Endothelial cell of umbilical vein (primary cell): Measurements from ENCODE around the gene RASSF9. TPM values are rescaled to one million over a fixed set of nuclear protein-coding genes. Genes with fewer than 3 reads are reported as not detected.

Experiments used
- BruUV-seq: library from RNA; stranded (reverse); fragments of 400-500 nt; replicated peaks from 2 replicates; lab custom pipeline; 2021; lab: Mats Ljungman, UMichigan
- CTCF ChIA-PET: fragments of 300-600, 350-600 bp; sonication (Branson Sonifier 250); formaldehyde crosslinking; loops from one replicate; lab custom pipeline; 2021; ENCODE audit warnings: antibody characterized with exemption, inconsistent platforms; lab: Charles Lee
- POLR2A ChIA-PET: fragments of 300-600, 350-600 bp; sonication (Branson Sonifier 250); formaldehyde crosslinking; loops from one replicate; lab custom pipeline; 2021; ENCODE audit warnings: antibody characterized with exemption, inconsistent platforms; lab: Charles Lee
- DNase-seq: peaks from one replicate; pipeline ENCODE4 v3.0.0-alpha.2; 2011; ENCODE audit warnings: low read depth, low spot score
- FAIRE-seq: peaks from 2 replicates; lab custom pipeline; 2011; peaks lifted over from hg19 to GRCh38; lab: Jason Lieb, UNC
- H2AFZ ChIP-seq: 2 replicates; pipeline ENCODE4 v1.6.0; 2012; ENCODE audit warnings: low read depth, low read length, control low read depth, inconsistent platforms
- H3K27ac ChIP-seq: 2 replicates; pipeline ENCODE4 v1.5.1; 2011; ENCODE audit warnings: low read depth, mild to moderate bottlenecking, control low read depth, low read length, moderate library complexity; ENCODE audit not compliant: insufficient read depth
- H3K27me3 ChIP-seq, 2 experiments: 2 replicates each; pipeline versions ENCODE4 v1.6.0 to v1.6.1; 2011; ENCODE audit warnings: low read length in 2 of 2, mixed read lengths in 1 of 2; ENCODE audit not compliant: control insufficient read depth in 2 of 2, insufficient read depth in 2 of 2
- H3K36me3 ChIP-seq, 2 experiments: 2 replicates in 1 of 2; 3 replicates in 1 of 2; pipeline ENCODE4 v1.5.1; 2011; ENCODE audit warnings: low read length in 2 of 2, mild to moderate bottlenecking in 1 of 2, moderate library complexity in 1 of 2; ENCODE audit not compliant: control insufficient read depth in 2 of 2, insufficient read depth in 2 of 2; ENCODE audit errors: extremely low read depth in 1 of 2
- H3K4me1 ChIP-seq: 3 replicates; pipeline ENCODE4 v1.5.1; 2011; ENCODE audit warnings: mild to moderate bottlenecking, low read length; ENCODE audit not compliant: control insufficient read depth, insufficient read depth; ENCODE audit errors: extremely low read depth
- H3K4me2 ChIP-seq: 2 replicates; pipeline ENCODE4 v1.6.1; 2011; ENCODE audit warnings: low read length, control low read depth, mixed read lengths; ENCODE audit not compliant: insufficient read depth
- H3K4me3 ChIP-seq, 3 experiments: fragments of 200-600 bp in 1 of 3; sonication (generic), shearing (Covaris generic) in 1 of 3; replicated peaks in 1 of 3; 2 replicates each; pipeline ENCODE4 v1.5.1; 2011 to 2016; ENCODE audit warnings: control low read depth in 3 of 3, low read length in 3 of 3, mild to moderate bottlenecking in 2 of 3, inconsistent platforms in 1 of 3, low read depth in 1 of 3, moderate library complexity in 1 of 3; ENCODE audit not compliant: insufficient read depth in 1 of 3
- H3K79me2 ChIP-seq: 2 replicates; pipeline ENCODE4 v1.6.0; 2012; ENCODE audit warnings: low read length, inconsistent platforms; ENCODE audit not compliant: control insufficient read depth, insufficient read depth
- H3K9ac ChIP-seq: replicated peaks from 2 replicates; pipeline ENCODE3; 2011; ENCODE audit warnings: low read length, control low read depth; ENCODE audit not compliant: insufficient read depth; ENCODE audit errors: extremely low read depth
- H3K9me1 ChIP-seq: replicated peaks from 3 replicates; pipeline ENCODE4 v1.6.0; 2011; ENCODE audit warnings: mild to moderate bottlenecking, low read length; ENCODE audit not compliant: control insufficient read depth, insufficient read depth; ENCODE audit errors: extremely low read depth
- H3K9me3 ChIP-seq: replicated peaks from 2 replicates; pipeline ENCODE4 v1.5.1; 2012; ENCODE audit warnings: low read length, inconsistent platforms; ENCODE audit not compliant: control insufficient read depth, insufficient read depth
- H4K20me1 ChIP-seq: replicated peaks from 2 replicates; pipeline ENCODE3; 2011; ENCODE audit warnings: mild to moderate bottlenecking, low read length; ENCODE audit not compliant: control insufficient read depth, insufficient read depth; ENCODE audit errors: extremely low read depth
- CTCF ChIP-seq, 2 donors: IDR thresholded peaks; 1 replicate in 1 of 2; 2 replicates in 1 of 2; pipeline ENCODE4 v1.5.1; 2011; ENCODE audit warnings: low read length in 2 of 2, mild to moderate bottlenecking in 2 of 2, moderate library complexity in 2 of 2, control low read depth in 1 of 2, inconsistent platforms in 1 of 2, low read depth in 1 of 2; ENCODE audit not compliant: insufficient read depth in 1 of 2; ENCODE audit errors: extremely low read depth in 1 of 2
- EZH2 ChIP-seq: IDR thresholded peaks from 2 replicates; pipeline ENCODE4 v1.6.1; 2012; ENCODE audit warnings: borderline replicate concordance, low read depth, mild to moderate bottlenecking, moderate library complexity, low read length, inconsistent platforms; ENCODE audit not compliant: severe bottlenecking
- FOS ChIP-seq: IDR thresholded peaks from 2 replicates; pipeline ENCODE4 v1.6.1; 2011; ENCODE audit warnings: mild to moderate bottlenecking, low read length, moderate library complexity, borderline replicate concordance; ENCODE audit not compliant: insufficient read depth
- GATA2 ChIP-seq: IDR thresholded peaks from 2 replicates; pipeline ENCODE4 v1.7.0; 2011; ENCODE audit warnings: low read depth, mild to moderate bottlenecking, moderate library complexity, mixed read lengths, low read length; ENCODE audit not compliant: insufficient read length, insufficient read depth
- JUN ChIP-seq: IDR thresholded peaks from 2 replicates; pipeline ENCODE4 v1.6.1; 2011; ENCODE audit warnings: borderline replicate concordance, low read depth; ENCODE audit not compliant: insufficient read length, insufficient read depth
- MAX ChIP-seq: IDR thresholded peaks from 2 replicates; pipeline ENCODE4 v1.6.1; 2011; ENCODE audit not compliant: insufficient read depth, insufficient read length
- MYC ChIP-seq: IDR thresholded peaks from one replicate; pipeline ENCODE4 v1.6.1; 2011; ENCODE audit warnings: mild to moderate bottlenecking, low read depth, low read length
- POLR2A ChIP-seq: IDR thresholded peaks from 2 replicates; pipeline ENCODE4 v1.6.1; 2012; ENCODE audit warnings: low read depth, mild to moderate bottlenecking, control low read depth, low read length
- POLR2AphosphoS5 ChIP-seq: IDR thresholded peaks from 2 replicates; pipeline ENCODE4 v1.6.1; 2012; ENCODE audit warnings: low read depth, mild to moderate bottlenecking, control low read depth, low read length, moderate library complexity; ENCODE audit not compliant: insufficient read depth
- dilution Hi-C: fragments of 300-500 bp; cut with MboI; formaldehyde crosslinking; loops from one replicate; pipeline ENCODE4 v1.15.0; 2019; ENCODE audit warnings: low sequenced_read_pairs; ENCODE audit not compliant: extremely low pct_ligation_motif_present
- intact Hi-C: fragments of 100-400 bp; cut with micrococcal nuclease; formaldehyde crosslinking; loops from one replicate; pipeline ENCODE4 v1.10.0; 2022
- polyA plus RNA-seq, 4 experiments: library from polyadenylated mRNA; depleted of rRNA in 3 of 4; stranded (reverse) in 3 of 4; unstranded in 1 of 4; fragments of >200 nt; gene quantifications; 2 replicates each; pipeline versions ENCODE4 v1.2.1 to v1.2.3, GENCODE V29; 2011 to 2012; ENCODE audit warnings: missing spikeins in 1 of 4
- total RNA-seq: library from RNA; stranded (reverse); gene quantifications from 2 replicates; pipeline ENCODE4 v1.2.3, GENCODE V29; 2021

RASSF9 gene
- total and polyA plus RNA-seq, 2 donors (not counting 3 experiments of a cell fraction or from before 2014, with no cell fraction given) = 2.1 to 2.3 TPM

- Histone ChIP-seq H3K36me3 (no peaks in the 10 kb centered on the region), H4K20me1 (no peaks in the 10 kb centered on the region), H3K9ac (no peak overlapping the region), H3K4me1 (peaks cover 7% of the 10 kb centered on the region), H3K4me2 (no peak overlapping the region), H2AFZ (no peak overlapping the region), H3K9me1 (no peaks in the 10 kb centered on the region), H3K4me3 (no peak overlapping the region), H3K27me3 (no peaks in the 10 kb centered on the region), H3K79me2 (no peaks in the 10 kb centered on the region), H3K27ac (no peak overlapping the region), H3K9me3 (no peaks in the 10 kb centered on the region)
- intact Hi-C loops = no loop called here
- POLR2A ChIA-PET = no interaction called here
- BruUV-seq = no TSS peak
- TF ChIP-seq GATA2 = no peak
- no peak for TF ChIP-seq POLR2AphosphoS5
- no peak for TF ChIP-seq MAX
- no peak for TF ChIP-seq JUN
- TF ChIP-seq EZH2 = no peak
- TF ChIP-seq MYC = no peak
- TF ChIP-seq POLR2A = no peak
- no peak for TF ChIP-seq FOS
- TF ChIP-seq CTCF (IDR thresholded peaks at IDR 0.05; ENCODE audit: extremely low read depth in 1 of 2, insufficient read depth in 1 of 2, low read depth in 1 of 2, low read length in 2 of 2) = no peak
- FAIRE-seq = no peak
- CTCF ChIA-PET = no interaction called here
- dilution Hi-C loops = no loop called here
- no peak for DNase-seq
These were observed 7.6 kb downstream of the RASSF9 start for GRCh38 chr12:85828576-85828975.
